ENCODE results near the gene DHX29. TPM values are rescaled to one million over a fixed set of nuclear protein-coding genes. Genes with fewer than 3 reads are reported as not detected.

The DHX29 gene, protein sequence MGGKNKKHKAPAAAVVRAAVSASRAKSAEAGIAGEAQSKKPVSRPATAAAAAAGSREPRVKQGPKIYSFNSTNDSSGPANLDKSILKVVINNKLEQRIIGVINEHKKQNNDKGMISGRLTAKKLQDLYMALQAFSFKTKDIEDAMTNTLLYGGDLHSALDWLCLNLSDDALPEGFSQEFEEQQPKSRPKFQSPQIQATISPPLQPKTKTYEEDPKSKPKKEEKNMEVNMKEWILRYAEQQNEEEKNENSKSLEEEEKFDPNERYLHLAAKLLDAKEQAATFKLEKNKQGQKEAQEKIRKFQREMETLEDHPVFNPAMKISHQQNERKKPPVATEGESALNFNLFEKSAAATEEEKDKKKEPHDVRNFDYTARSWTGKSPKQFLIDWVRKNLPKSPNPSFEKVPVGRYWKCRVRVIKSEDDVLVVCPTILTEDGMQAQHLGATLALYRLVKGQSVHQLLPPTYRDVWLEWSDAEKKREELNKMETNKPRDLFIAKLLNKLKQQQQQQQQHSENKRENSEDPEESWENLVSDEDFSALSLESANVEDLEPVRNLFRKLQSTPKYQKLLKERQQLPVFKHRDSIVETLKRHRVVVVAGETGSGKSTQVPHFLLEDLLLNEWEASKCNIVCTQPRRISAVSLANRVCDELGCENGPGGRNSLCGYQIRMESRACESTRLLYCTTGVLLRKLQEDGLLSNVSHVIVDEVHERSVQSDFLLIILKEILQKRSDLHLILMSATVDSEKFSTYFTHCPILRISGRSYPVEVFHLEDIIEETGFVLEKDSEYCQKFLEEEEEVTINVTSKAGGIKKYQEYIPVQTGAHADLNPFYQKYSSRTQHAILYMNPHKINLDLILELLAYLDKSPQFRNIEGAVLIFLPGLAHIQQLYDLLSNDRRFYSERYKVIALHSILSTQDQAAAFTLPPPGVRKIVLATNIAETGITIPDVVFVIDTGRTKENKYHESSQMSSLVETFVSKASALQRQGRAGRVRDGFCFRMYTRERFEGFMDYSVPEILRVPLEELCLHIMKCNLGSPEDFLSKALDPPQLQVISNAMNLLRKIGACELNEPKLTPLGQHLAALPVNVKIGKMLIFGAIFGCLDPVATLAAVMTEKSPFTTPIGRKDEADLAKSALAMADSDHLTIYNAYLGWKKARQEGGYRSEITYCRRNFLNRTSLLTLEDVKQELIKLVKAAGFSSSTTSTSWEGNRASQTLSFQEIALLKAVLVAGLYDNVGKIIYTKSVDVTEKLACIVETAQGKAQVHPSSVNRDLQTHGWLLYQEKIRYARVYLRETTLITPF (N-terminal part only)
- 26.8 and 39.6 TPM in 2 replicates for total RNA-seq

DNA sequence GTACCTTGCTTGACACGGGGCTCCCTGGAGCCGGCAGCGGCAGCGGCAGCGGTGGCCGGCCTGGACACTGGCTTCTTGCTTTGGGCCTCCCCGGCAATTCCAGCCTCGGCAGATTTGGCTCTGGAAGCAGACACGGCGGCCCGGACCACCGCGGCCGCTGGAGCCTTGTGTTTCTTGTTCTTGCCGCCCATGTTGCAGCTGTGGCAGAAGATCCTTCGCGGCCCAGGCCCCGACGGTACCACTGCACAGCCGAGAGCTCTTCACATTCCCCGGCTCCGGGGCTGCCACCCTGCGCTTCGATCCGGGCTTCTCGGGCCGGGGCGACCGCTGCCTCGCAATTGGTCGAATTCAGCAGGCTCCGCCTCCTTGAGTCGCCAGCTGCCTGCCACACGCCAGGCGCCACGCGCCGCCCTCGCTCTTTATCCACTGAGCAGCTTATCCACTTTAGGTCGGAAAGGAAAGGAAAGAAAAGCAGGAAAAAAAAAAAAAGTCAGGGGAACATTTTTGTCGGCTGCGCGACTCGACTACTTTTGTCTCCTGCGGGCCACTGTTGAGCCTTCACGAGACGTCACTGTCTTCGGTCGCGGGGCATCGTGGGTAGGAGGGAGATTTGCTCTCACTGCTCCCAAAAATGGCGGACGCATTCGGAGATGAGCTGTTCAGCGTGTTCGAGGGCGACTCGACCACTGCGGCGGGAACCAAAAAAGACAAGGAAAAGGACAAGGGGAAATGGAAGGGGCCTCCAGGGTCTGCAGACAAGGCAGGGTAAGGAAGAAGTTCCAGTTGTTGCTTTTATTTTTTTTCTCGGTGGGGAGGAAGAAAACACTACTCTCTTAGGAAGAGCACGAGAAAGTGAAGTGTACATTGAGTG lies at the start of gene DHX29, which contains the start of gene MTREX:
DHX29 (minus strand) TSS at position 312 of the 871 bp plus-strand sequence; CDS start at position 191, 121 bp downstream.
MTREX (plus strand) TSS at position 607 of the 871 bp plus-strand sequence; CDS start at position 632, 25 bp downstream.

GRCh38 chr5:55232985-55233928 lies 74.2 kb downstream of the DHX29 start, which contains the start of gene CCNO:
TSS of gene CCNO (minus strand) at chr5:55233608. CDS start at chr5:55233523, 85 bp downstream.

GRCh38 chr5:55226934-55227663 lies 80.4 kb downstream of the DHX29 start, which contains the start of gene MCIDAS:
TSS of gene MCIDAS (minus strand) at chr5:55227315. CDS start at chr5:55227138, 177 bp downstream.

Other genes with a start within 250 kb of the DHX29 start
- gene GZMA, start 205.0 kb downstream of the DHX29 start, total RNA-seq, result 0.33 TPM in 1 of 2 replicates, not detected in the other
- 80.4 and 84.5 TPM in 2 replicates for gene GPX8, start 147.5 kb downstream of the DHX29 start, total RNA-seq
- gene CDC20B, start 134.5 kb downstream of the DHX29 start, total RNA-seq, result under 0.01 and 0.19 TPM in 2 replicates
- gene MCIDAS, start 80.4 kb downstream of the DHX29 start, total RNA-seq, result not detected in 2 replicates
- gene CCNO, start 74.1 kb downstream of the DHX29 start, total RNA-seq, result 0.33 and 0.48 TPM in 2 replicates
- 88.4 and 95.0 TPM in 2 replicates for gene MTREX, start 295 bp upstream of the DHX29 start, total RNA-seq
- gene PLPP1, start 227.3 kb upstream of the DHX29 start, total RNA-seq, result 35.7 and 81.0 TPM in 2 replicates

Measured in vein endothelial cell (primary cell).